Spleen (tissue), 11 donors: Measurements from ENCODE around the gene FBN1. TPM values are rescaled to one million over a fixed set of nuclear protein-coding genes. Genes with fewer than 3 reads are reported as not detected.

Experiments used
- DNase-seq: peaks from one replicate; pipeline ENCODE4 v3.0.0-alpha.2; 2020
- H3K27ac ChIP-seq, 8 donors: fragments of 200-600 bp; sonication (generic) in 7 of 8; 1 replicate in 4 of 8; 2 replicates in 4 of 8; pipeline versions ENCODE4 v1.5.0 to v1.8.0; 2016 to 2021; ENCODE audit warnings: inconsistent platforms in 4 of 8, mild to moderate bottlenecking in 4 of 8, moderate library complexity in 1 of 8
- H3K27me3 ChIP-seq, 7 donors: fragments of 200-600 bp; sonication (generic) in 6 of 7; replicated peaks in 1 of 7; 1 replicate in 4 of 7; 2 replicates in 3 of 7; pipeline versions ENCODE4 v1.5.0 to v1.8.0; 2016 to 2021; ENCODE audit warnings: inconsistent platforms in 3 of 7, mild to moderate bottlenecking in 1 of 7
- H3K36me3 ChIP-seq, 6 donors: fragments of 200-600 bp; sonication (generic) in 5 of 6; 1 replicate in 4 of 6; 2 replicates in 2 of 6; pipeline versions ENCODE4 v1.5.0 to v1.8.0; 2016 to 2021; ENCODE audit warnings: inconsistent platforms in 2 of 6
- H3K4me1 ChIP-seq, 6 donors: fragments of 200-600 bp; sonication (generic) in 5 of 6; 1 replicate in 3 of 6; 2 replicates in 3 of 6; pipeline versions ENCODE4 v1.5.0 to v1.8.0; 2016 to 2021; ENCODE audit warnings: inconsistent platforms in 3 of 6
- H3K4me3 ChIP-seq, 8 donors: fragments of 200-600 bp; sonication (generic) in 7 of 8; 1 replicate in 4 of 8; 2 replicates in 4 of 8; pipeline versions ENCODE4 v1.5.0 to v1.8.0; 2016 to 2021; ENCODE audit warnings: inconsistent platforms in 4 of 8, mild to moderate bottlenecking in 4 of 8, moderate library complexity in 2 of 8
- H3K9me3 ChIP-seq, 8 donors: fragments of 200-600 bp; sonication (generic) in 7 of 8; 1 replicate in 4 of 8; 2 replicates in 4 of 8; pipeline versions ENCODE4 v1.5.0 to v1.8.0; 2016 to 2021; ENCODE audit warnings: inconsistent platforms in 4 of 8
- POLR2A ChIP-seq, 3 donors: fragments of 450-650 bp; IDR thresholded peaks; one replicate each; pipeline ENCODE4 v1.5.1; 2017; ENCODE audit warnings: antibody characterized with exemption in 3 of 3, mild to moderate bottlenecking in 1 of 3
- POLR2AphosphoS5 ChIP-seq, 3 donors: sonication (generic); formaldehyde crosslinking; IDR thresholded peaks; one replicate each; pipeline ENCODE4 v1.5.1; 2017; ENCODE audit warnings: antibody characterized with exemption in 3 of 3
- WGBS, 5 donors: extraction: QIAGEN DNeasy Blood & Tissue Kit in 3 of 5; methylation state at CpG; one replicate each; pipeline versions ENCODE4 v1.1.5 to v1.1.7; 2013 to 2018; 5-methylcytosine and 5-hydroxymethylcytosine counted together
- intact Hi-C: fragments of 100-400 bp; cut with DNase I; formaldehyde crosslinking; loops from one replicate; pipeline ENCODE4 v1.15.0; 2023; ENCODE audit warnings: low total_unique reads
- polyA plus RNA-seq, 3 donors: library from polyadenylated mRNA; stranded (reverse); fragments of 200-250 nt; gene quantifications; one replicate each; pipeline ENCODE4 v1.2.1, GENCODE V29; 2013
- total RNA-seq, 7 donors: library from RNA; depleted of rRNA in 3 of 7; stranded (reverse); fragments of >200 nt in 3 of 7; fragmentation: NEBNext Ultra II Directional in 4 of 7; extraction: Animal tissue kit (Norgen Biotek cat#: 25700) in 4 of 7; gene quantifications; one replicate each; pipeline versions ENCODE4 v1.1.0 to v1.2.1, GENCODE V29; 2016 to 2021
- TF ChIP-seq, protein P1 (sequence below), 11 experiments: fragments of 200-600 bp in 7 of 11; fragments of 450-650 bp in 4 of 11; sonication (generic) in 4 of 11; IDR thresholded peaks in 8 of 11; conservative IDR thresholded peaks in 3 of 11; 1 replicate in 7 of 11; 2 replicates in 4 of 11; pipeline versions ENCODE4 v1.4.0 to v1.8.0; 2016 to 2021; ENCODE audit warnings: antibody characterized with exemption in 11 of 11, inconsistent platforms in 4 of 11, mild to moderate bottlenecking in 1 of 11
- donor health status: healthy with polysubstance abuse.
- donor health status: DM: no; HTN: no; CAD: no; lungs with moderate emphysema.
- donor health status: DM: no; HTN: no; CAD: no.
- donor health status: Bipolar disorder and iron deficiency.
- donor health status: healthy.
- donor health status: DM: no; HTN: no; CAD: no.
- donor health status: DM: yes; HTN: yes; CAD: no.

FBN1 gene
- total and polyA plus RNA-seq, 10 donors = 3.2 to 139 (median 45.4) TPM

GRCh38 chr15:48373821-48374451 lies 271.6 kb downstream of the FBN1 start:
- DNase-seq = no peak
- no peak for TF ChIP-seq POLR2A (IDR thresholded peaks at IDR 0.05)
- TF ChIP-seq, protein P1, sequence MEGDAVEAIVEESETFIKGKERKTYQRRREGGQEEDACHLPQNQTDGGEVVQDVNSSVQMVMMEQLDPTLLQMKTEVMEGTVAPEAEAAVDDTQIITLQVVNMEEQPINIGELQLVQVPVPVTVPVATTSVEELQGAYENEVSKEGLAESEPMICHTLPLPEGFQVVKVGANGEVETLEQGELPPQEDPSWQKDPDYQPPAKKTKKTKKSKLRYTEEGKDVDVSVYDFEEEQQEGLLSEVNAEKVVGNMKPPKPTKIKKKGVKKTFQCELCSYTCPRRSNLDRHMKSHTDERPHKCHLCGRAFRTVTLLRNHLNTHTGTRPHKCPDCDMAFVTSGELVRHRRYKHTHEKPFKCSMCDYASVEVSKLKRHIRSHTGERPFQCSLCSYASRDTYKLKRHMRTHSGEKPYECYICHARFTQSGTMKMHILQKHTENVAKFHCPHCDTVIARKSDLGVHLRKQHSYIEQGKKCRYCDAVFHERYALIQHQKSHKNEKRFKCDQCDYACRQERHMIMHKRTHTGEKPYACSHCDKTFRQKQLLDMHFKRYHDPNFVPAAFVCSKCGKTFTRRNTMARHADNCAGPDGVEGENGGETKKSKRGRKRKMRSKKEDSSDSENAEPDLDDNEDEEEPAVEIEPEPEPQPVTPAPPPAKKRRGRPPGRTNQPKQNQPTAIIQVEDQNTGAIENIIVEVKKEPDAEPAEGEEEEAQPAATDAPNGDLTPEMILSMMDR (IDR thresholded peaks at IDR 0.05 in 8 of 11, conservative IDR thresholded peaks at IDR 0.05 in 3 of 11) = no peak
- TF ChIP-seq POLR2AphosphoS5 (IDR thresholded peaks at IDR 0.05) = no peak
- H3K27me3 ChIP-seq = peaks cover 0 to 18% (median 0%) of the 10 kb centered on the region in 7 donors
- no peak overlapping the region for H3K27ac ChIP-seq
- H3K4me3 ChIP-seq = no peak overlapping the region
- 90 to 96% (median 91%) methylated on average over 10 of the region's 10 CpGs for WGBS, 5 donors
- no peaks in the 10 kb centered on the region for H3K36me3 ChIP-seq
- intact Hi-C loops = no loop called here
- no peaks in the 10 kb centered on the region for H3K4me1 ChIP-seq
- H3K9me3 ChIP-seq = no peaks in the 10 kb centered on the region

DNA sequence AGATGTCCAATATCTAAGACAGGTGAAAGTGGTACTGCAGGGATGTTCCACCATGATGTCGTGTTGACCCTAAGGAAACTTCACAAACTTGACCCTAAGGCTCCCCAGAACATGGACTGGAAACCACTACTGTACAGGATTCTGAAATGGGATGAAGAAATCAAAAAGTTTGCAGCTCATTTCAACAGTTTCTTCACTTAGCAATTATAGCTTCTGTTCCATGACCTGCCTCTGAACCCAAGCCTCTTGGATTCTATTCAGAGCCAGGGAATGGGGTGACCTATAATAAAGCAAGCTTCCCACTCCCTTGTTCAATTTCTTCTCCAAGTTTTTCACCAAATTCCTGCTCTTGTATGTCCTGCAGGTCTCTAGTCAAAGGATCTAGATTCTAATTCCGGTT lies 273.5 kb downstream of the FBN1 start:
- no peak overlapping the region for H3K27ac ChIP-seq
- no peak for DNase-seq
- no peaks in the 10 kb centered on the region for H3K36me3 ChIP-seq
- intact Hi-C loops = no loop called here
- no peaks in the 10 kb centered on the region for H3K4me1 ChIP-seq
- 60 to 86% (median 79%) methylated on average over 2 of the region's 2 CpGs for WGBS, 5 donors
- peaks cover 0 to 18% (median 0%) of the 10 kb centered on the region in 7 donors for H3K27me3 ChIP-seq
- H3K4me3 ChIP-seq = no peak overlapping the region
- TF ChIP-seq POLR2A (IDR thresholded peaks at IDR 0.05) (no peak), POLR2AphosphoS5 (IDR thresholded peaks at IDR 0.05) (no peak)
- TF ChIP-seq, protein P1 (IDR thresholded peaks at IDR 0.05 in 8 of 11, conservative IDR thresholded peaks at IDR 0.05 in 3 of 11) = no peak
- H3K9me3 ChIP-seq = no peaks in the 10 kb centered on the region

DNA sequence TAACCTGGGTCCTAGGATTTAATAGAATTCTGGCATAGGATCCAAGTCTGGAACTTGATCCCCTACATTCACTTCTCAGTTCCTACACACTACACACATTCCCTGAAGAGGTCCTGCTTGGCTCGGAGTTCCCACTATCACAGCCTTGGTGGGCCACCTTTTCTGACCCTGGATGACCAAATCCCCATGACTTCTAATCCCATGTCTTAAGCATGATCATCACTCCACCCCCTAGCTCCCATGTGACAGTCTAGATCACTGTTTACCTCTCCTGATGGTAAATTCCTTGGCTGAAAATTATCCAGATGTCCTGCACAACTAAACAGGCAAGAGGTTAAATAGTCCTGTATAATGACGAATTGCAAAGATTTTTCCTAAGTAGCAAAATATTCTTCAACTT lies 274.0 kb downstream of the FBN1 start:
- Histone ChIP-seq H3K27me3 (peaks cover 0 to 18% (median 0%) of the 10 kb centered on the region in 7 donors), H3K9me3 (no peaks in the 10 kb centered on the region), H3K36me3 (no peaks in the 10 kb centered on the region), H3K4me1 (no peaks in the 10 kb centered on the region), H3K4me3 (no peak overlapping the region), H3K27ac (no peak overlapping the region)
- TF ChIP-seq POLR2AphosphoS5 (IDR thresholded peaks at IDR 0.05) (no peak), POLR2A (IDR thresholded peaks at IDR 0.05) (no peak)
- TF ChIP-seq, protein P1 (IDR thresholded peaks at IDR 0.05 in 8 of 11, conservative IDR thresholded peaks at IDR 0.05 in 3 of 11) = no peak
- 37 to 89% (median 43%) methylated on average over 2 of the region's 2 CpGs for WGBS, 5 donors
- no peak for DNase-seq
- intact Hi-C loops = no loop called here

GRCh38 chr15:48370460-48370859 lies 275.0 kb downstream of the FBN1 start:
- H3K9me3 ChIP-seq = no peaks in the 10 kb centered on the region
- TF ChIP-seq, protein P1 (IDR thresholded peaks at IDR 0.05 in 8 of 11, conservative IDR thresholded peaks at IDR 0.05 in 3 of 11) = no peak
- TF ChIP-seq POLR2AphosphoS5 (IDR thresholded peaks at IDR 0.05) (no peak), POLR2A (IDR thresholded peaks at IDR 0.05) (no peak)
- intact Hi-C loops = no loop called here
- no peak for DNase-seq
- H3K4me3 ChIP-seq = no peak overlapping the region
- H3K27me3 ChIP-seq = peaks cover 0 to 17% (median 0%) of the 10 kb centered on the region in 7 donors
- H3K36me3 ChIP-seq = no peaks in the 10 kb centered on the region
- 79 to 94% (median 87%) methylated on average over 3 of the region's 3 CpGs for WGBS, 5 donors
- H3K27ac ChIP-seq = no peak overlapping the region
- H3K4me1 ChIP-seq = no peaks in the 10 kb centered on the region
